Measurements from ENCODE around the gene ZNF675.
"Not testable (repeated sequence)": the region's sequence is repeated elsewhere in the genome, so short reads cannot be mapped to it uniquely, and the experiment has no call there.

Gene ZNF675

DNA sequence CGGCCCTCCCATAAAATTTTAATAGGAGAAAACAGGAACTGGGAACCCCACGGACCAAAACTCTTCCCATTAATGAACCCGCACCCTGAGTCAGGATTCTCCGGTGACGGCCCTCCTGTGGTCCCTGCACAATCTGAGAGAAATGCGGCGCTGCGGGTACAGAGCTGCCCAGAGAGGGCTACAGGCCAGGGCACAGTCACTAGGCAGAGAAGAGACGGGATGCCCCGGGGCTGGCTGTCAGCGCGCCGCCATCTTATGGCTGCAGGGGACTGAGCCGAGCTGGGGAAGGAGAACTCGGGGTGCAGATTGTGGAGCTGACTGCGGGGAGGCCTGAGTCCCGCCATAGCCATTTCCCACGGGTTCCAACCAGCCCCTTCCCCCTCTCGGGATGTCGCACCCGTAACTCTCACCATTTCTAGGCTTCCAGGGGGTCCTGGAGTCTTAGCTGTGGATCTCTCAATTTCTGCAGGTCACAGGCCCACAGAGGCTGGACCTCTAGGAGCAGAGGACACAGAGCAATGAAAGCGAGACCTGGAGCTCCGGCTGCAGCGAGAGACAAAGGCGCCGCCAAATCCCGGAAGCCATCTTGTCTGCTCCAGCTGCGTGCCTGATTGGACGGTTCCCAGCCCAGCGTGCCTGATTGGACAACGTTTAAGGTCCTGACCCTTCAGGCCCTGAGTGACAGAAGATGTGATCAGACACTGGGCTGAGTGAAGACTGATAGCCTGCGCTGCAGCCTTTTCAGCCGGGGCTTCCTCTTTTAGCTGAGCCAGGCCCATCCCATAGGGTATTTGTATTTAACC, at the start of gene ZNF675:
TSS of gene ZNF675 (minus strand) at position 592 of the 803 bp plus-strand sequence. CDS start at position 413, 179 bp downstream.
- DNase-seq, result peak; percentile 55 to 97 (median 87)

DNA sequence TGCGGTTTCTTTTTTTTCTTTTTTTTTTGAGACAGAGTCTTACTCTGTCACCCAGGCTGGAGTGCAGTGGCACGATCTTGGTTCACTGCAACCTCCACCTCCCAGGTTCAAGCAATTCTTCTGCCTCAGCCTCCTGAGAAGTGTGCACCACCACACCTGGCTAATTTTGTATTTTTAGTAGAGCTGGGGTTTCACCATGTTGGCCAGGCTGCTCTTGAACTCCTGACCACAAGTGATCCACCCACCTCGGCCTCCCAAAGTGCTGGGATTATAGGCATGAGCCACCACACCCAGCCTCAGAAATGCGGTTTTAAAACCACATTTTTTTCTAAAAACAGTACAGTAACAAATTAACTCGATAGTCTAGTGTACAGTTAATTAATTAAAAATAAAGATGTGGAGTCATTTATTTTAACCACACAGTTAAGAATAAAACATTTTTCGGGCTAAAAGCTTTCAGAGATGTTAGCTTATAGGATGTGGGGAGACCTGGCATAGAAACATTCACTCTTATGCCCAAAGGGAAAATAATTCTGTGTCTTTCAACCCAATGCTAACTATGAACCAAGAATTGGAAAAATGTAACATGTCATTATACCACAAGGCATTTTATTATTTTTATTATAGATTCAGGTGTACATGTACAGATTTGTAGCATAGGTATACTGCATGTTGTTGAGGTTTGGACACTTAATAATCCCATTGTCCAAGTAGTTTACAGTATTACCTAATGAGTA, 43.9 kb upstream of the ZNF675 start:
- DNase-seq, result not testable (repeated sequence)

DNA sequence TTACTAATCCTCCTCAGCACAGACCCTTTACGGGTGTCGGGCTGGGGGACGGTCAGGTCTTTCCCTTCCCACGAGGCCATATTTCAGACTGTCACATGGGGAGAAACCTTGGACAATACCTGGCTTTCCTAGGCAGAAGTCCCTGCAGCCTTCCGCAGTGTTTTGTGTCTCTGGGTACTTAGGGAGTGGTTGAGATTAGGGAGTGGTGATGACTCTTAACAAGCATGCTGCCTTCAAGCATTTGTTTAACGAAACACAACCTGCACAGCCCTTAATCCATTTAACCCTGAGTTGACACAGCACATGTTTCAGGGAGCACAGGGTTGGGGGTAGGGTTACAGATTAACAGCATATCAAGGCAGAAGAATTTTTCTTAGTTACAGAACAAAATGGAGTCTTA, 37.1 kb upstream of the ZNF675 start:
- DNase-seq, result not testable (repeated sequence)

DNA sequence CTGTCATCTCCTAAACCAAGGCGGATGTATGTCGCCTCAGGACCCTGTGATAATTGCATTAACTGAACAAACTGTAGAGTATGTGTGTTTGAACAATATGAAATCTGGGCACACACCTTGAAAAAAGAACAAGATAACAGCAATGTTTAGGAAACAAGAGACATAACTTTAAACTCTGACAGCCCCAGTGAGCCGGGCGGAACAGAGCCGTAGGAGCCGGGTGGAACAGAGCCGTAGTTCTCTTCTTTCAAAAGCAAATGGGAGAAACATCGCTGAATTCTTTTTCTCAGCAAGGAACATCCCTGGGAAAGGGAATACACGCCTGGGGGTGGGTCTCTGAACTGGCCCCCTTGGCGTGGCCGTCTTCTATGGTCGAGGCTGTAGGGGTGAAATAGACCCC, 31.8 kb upstream of the ZNF675 start:
- DNase-seq, result no peak

DNA sequence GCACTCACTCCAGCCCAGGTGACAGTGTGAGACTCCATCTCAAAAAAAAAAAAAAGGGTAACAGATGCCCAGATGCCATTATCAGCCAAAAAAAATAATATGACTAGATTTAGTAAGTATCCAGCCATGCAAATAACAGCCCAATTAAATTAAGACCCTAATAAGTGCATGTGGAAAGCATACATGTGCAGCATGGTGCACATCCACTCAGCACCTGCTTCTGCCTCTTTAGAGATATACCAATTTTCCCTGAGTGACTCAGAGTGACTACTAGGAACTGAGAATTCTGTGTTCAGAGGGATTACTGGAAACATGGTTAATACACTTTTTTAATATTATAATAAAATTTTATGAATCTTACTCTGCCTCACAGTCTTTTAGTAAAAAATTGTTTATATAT, 29.8 kb upstream of the ZNF675 start:
- no peak for DNase-seq

DNA sequence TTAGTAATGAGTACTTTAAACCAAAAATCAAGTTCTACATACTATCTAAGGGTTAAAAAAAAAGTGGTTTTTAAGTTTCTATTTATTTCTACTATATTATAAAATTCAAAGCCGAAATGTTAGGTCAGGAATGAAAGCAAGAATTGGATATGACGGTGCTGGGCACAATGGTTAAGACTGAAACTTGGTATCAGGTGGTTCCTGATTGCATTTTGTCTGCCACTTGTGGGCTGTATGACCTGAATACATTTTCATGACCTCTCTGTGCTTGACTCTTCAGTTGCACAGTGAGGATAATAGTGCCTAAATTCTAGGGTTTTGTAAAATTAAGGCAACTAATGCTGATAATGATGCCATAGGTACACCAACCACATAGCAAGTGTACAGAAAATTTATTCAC, 22.3 kb upstream of the ZNF675 start:
- DNase-seq, result no peak

DNA sequence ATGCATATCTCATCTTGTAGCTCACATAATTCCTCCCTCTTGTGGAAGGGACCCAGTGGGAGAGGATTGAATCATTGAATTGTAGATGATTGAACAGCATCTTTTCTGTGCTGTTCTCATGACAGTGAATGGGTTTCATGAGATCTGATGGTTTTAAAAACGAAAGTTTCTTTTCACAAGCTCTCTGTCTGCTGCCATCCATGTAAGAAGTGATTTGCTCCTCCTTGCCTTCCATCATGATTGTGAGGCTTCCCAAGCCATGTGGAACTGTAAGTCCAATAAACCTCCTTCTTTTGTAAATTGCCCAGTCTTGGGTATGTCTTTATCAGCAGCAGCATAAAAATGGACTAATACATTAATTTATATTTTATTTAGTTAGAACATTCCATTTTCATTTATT, 19.6 kb upstream of the ZNF675 start:
- DNase-seq, result no peak

DNA sequence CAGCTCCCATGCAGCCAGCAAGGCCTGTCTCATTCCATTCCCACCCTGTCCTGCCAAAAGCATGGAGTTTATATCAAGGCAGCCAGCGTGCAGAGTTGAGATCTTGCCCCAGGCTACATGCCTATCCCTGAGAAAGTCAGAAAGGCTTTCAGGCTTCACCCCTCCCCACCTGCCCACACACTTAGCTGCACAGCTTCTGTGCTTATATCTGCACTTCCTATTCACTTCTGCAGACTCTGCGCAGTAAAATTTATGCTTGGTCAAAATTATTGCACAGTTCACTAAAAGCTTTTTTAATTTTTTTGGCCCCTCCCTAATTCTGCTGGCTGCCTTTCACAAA, 12.5 kb upstream of the ZNF675 start:
- no peak for DNase-seq

DNA sequence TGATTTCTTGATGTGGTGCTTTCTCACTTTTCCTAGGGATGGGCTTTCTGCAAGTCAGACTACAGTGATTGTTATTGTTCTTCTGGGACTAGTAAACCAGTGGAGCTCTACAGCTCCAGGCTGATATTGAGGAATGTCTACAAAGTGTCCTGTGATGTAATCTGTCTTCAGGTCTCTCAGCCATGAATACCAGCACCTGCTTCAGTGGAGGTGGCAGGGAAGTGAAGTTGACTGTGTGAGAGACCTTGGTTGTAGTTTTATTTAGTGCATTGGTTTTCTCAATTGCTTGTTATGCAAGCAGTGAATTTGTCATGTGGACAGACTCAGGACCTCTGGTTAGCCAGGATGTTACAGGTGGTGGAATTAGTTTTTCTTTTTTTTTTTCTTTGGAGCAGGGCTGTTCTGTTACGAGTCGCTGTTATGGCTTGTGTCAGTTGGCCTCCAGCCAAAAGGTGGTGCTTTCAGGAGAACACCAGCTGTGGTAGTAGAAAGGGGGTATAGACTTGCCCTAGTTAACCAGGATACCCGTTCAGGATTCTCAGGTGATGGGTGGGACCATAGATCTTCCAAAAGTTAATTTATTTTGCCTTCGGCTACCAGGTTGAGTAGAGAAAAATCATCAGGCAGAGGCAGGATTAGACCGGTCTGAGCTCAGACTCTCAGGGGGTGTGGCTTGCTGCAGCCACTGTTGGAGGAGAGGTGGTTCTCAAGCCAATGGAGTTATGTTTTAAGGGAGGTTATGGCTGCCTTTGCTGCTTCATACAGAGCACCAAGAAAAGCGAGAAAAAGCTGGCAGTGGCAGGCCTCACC, 11.9 kb upstream of the ZNF675 start:
- DNase-seq, result no peak

DNA sequence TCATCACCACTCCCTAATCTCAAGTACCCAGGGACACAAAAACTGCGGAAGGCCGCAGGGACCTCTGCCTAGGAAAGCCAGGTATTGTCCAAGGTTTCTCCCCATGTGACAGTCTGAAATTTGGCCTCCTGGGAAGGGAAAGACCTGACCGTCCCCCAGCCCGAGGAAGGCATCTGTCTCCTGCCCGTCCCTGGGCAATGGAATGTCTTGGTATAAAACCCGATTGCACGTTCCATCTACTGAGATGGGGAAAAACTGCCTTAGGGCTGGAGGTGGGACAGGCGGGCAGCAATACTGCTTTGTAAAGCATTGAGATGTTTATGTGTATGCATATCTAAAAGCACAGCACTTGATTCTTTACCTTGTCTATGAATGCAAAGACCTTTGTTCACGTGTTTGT, 5.9 kb upstream of the ZNF675 start:
- not testable (repeated sequence) for DNase-seq

DNA sequence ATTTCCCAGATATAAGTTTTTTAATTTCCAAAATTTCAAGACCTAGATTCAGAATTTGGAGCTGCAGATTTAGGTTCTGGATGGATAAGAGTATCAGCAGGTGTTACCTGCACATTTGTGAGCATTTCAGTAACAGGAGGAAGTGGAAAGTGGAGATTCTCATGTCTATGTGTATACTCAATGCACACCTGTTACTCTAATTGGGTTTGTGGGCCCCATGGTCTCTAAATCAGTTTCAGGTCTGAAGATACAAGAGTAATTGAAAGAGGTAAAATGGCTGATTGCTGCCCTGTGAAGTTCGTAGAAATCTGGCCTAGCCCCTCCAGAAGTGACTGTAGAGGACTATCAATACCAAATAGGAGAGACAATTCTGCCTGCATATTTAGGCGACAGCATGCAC, 13.9 kb downstream of the ZNF675 start:
- DNase-seq, result no peak

DNA sequence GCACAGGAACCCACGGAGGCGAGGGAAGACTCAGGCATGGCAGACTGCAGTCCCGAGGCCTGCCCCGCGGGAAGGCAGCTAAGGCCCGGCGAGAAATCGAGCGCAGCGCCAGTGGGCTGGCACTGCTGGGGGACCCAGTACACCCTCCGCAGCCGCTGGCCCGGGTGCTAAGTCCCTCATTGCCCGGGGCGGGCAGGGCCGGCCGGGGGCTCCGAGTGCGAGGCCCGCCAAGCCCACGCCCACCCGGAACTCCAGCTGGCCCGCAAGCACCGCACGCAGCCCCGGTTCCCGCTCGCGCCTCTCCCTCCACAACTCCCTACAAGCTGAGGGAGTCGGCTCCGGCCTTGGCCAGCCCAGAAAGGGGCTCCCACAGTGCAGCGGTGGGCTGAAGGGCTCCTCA, 18.4 kb downstream of the ZNF675 start:
- not testable (repeated sequence) for DNase-seq

DNA sequence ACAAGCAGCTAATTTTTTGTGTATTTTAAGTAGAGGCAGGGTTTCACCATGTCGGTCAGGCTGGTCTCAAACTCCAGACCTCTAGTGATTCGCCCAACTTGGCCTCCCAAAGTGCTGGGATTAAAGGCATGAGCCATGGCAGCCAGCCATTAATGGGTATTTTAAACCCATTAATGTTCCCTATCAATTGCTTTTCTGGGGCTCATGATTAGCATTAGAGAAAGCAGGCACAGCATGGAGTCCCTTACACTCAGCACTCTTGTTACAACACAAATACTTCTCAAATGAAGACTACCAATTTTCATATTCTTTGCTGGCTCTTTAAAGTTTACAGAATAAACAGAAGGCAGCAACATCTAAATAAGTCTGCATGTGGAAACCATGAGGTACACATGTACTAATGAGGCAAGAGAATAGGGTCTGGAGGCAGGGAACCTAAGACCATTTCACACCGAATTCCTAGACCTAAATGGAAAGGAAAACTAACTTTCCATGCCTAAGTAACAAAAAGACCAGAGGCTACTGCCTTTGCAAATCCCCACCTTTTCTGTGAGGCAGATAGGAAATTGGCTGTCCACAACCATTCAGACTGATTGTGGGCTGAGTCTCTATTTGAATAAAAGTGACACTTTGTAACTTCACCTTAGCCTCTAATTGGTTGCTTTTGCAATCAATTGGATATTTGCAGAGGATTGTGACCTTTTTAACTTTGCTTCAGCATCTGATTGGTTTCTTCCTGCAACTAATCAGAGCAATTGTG, 21.2 kb downstream of the ZNF675 start:
- peak in 1 of 56 donors; percentile 0 for DNase-seq

DNA sequence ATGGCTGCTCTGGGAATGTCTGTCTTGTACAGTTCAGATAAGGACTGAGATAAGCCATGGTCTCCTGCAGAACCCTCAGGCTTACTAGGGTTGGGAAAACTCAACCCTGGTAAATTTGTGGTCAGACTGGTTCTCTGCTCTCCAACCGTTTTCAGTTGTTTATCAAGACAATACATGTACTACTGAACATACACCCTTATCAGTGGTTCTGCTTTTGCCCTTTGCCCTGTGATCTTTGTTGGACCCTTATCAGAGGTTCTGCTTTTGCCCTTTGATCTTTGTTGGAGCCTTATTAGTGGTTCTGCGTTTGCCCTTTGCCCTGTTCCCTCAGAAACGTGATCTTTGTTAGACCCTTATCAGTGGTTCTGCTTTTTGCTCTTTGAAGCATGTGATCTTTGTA, 37.2 kb downstream of the ZNF675 start:
- DNase-seq, result not testable (repeated sequence)
